Activated T-cell treated with anti-CD3 and anti-CD28 coated beads for 24 hours (primary cell): ENCODE results near the gene SCO2.

Experiments used
- DNase-seq: peaks from one replicate; pipeline ENCODE4 v3.0.0-alpha.2; 2020; ENCODE audit warnings: low read depth

The SCO2 gene

GRCh38 chr22:50476868-50477267 is 48.5 kb downstream of the SCO2 start:
- DNase-seq = no peak

GRCh38 chr22:50475652-50476002 is 49.8 kb downstream of the SCO2 start:
- DNase-seq = no peak

- DNase-seq = peak; percentile 85
Observed at GRCh38 chr22:50474710-50475651, 50.4 kb downstream of the SCO2 start, which contains the start of gene SBF1. SBF1 (minus strand) TSS chr22:50475035; CDS start chr22:50474840, 195 bp downstream.

- DNase-seq = no peak
Observed at GRCh38 chr22:50473855-50474671, 51.3 kb downstream of the SCO2 start.
